ENCODE data around the gene CCDC177. TPM values are rescaled to one million over a fixed set of nuclear protein-coding genes. Genes with fewer than 3 reads are reported as not detected.
A peak's percentile ranks its signal among the peaks of the same experiment; 100 is the strongest.

The CCDC177 gene
- total and polyA plus RNA-seq, 9 of the 15 experiments (the other 6 are each of a cell fraction or from before 2014, with no cell fraction given) = not detected

DNA sequence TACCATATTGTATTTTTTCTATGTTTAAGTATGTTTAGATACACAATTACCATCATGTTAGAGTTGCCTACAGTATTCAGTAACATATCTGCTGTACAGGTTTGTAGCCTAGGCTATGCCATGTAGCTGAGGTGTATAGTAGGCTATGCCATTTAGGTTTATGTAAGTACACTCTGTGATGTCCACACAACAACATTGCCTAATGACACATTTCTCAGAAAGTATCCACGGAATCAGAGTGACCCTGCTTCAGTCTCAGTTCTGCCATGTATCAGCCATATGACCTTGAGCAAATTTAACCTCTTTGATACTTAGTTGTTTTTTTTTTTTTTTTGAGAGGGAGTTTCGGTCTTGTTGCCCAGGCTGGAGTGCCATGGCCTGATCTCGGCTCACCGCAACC lies 49.5 kb upstream of the CCDC177 start:
- no peak for ATAC-seq
- CTCF ChIA-PET (ENCODE audit: low intra/inter-chr PET ratio) = no interaction called here

DNA sequence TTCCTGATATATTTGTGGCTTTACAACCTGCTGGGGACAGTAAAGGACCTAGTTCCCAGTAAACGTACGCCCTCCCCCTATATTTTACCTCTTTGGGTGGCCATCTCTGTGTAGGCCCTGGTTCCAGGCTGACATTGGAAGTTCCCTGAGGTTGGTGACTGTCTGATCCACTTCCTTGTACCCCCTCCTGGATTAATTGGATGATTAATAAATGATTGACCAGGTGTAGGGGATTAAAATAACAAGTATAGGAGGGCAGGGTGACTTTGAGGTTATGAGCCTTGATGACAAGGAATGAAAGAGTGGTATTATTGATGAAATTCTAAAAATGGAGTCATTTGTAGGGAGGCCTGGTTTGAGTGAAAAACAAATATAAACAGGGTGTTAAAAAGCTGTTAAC lies 46.3 kb upstream of the CCDC177 start:
- 0 out of 2 replicates have a peak, but pooled peaks cover 2% of the 10 kb centered on the region for H4K20me1 ChIP-seq (replicated peaks; ENCODE audit: control insufficient read depth, insufficient read depth, low read length)
- in situ Hi-C loops (cut with MboI) = no loop called here
- TF ChIP-seq ZFP1 (CRISPR knock-in tag; IDR thresholded peaks at IDR 0.05) = no peak
- no peak for TF ChIP-seq NCOA6 (IDR thresholded peaks at IDR 0.05)
- TF ChIP-seq, protein P1, sequence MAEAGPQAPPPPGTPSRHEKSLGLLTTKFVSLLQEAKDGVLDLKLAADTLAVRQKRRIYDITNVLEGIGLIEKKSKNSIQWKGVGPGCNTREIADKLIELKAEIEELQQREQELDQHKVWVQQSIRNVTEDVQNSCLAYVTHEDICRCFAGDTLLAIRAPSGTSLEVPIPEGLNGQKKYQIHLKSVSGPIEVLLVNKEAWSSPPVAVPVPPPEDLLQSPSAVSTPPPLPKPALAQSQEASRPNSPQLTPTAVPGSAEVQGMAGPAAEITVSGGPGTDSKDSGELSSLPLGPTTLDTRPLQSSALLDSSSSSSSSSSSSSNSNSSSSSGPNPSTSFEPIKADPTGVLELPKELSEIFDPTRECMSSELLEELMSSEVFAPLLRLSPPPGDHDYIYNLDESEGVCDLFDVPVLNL (CRISPR knock-in tag; IDR thresholded peaks at IDR 0.05; ENCODE audit: low read depth) = no peak
- no peak for TF ChIP-seq TAF9B (IDR thresholded peaks at IDR 0.05; ENCODE audit: partially characterized antibody)
- TF ChIP-seq TAF7 (tag; IDR thresholded peaks at IDR 0.05) = no peak
- no peaks in the 10 kb centered on the region for H3K27me3 ChIP-seq (ENCODE audit: control insufficient read depth in 2 of 2, insufficient read depth in 2 of 2, low read length in 2 of 2)
- FAIRE-seq = no peak
- H3K9me1 ChIP-seq (ENCODE audit: control insufficient read depth, insufficient read depth, low read length) = no peaks in the 10 kb centered on the region
- peaks cover 12 to 76% of the 10 kb centered on the region in 2 experiments for H3K4me1 ChIP-seq (replicated peaks in 1 of 2; ENCODE audit: control insufficient read depth in 2 of 2, insufficient read depth in 2 of 2, low read length in 2 of 2)
- no peak for DNase-seq (ENCODE audit: extremely low read depth in 1 of 4, low spot score in 3 of 4)
- BruUV-seq (replicated peaks) = no TSS peak
- POLR2A ChIA-PET = no interaction called here
- H3K9ac ChIP-seq (ENCODE audit: insufficient read depth in 1 of 2, low read depth in 2 of 2, low read length in 2 of 2) = peak overlapping the region in 1 of 2 experiments; percentile 33; a peak in 2 of 4 replicates
- H3K79me2 ChIP-seq (ENCODE audit: control insufficient read depth, insufficient read depth, low read length) = peaks cover 99% of the 10 kb centered on the region
- H3K4me3 ChIP-seq = no peak overlapping the region
- H2AFZ ChIP-seq (ENCODE audit: low read depth, low read length) = no peak overlapping the region
- no peak overlapping the region; the same call in 2 of the 3 replicates for H3K27ac ChIP-seq (ENCODE audit: extremely low read depth, low read depth, low read length)
- H3K9me3 ChIP-seq (replicated peaks; ENCODE audit: control insufficient read depth, insufficient read depth, low read depth, low read length) = no peaks in the 10 kb centered on the region
- WGBS (ENCODE audit: insufficient coverage, low coverage, missing lambda C conversion rate) = 75% methylated on average over 2 of the region's 2 CpGs
- no peak overlapping the region for H3K4me2 ChIP-seq (ENCODE audit: insufficient read depth, low read length)
- peaks cover 21% of the 10 kb centered on the region; the same call in 2 of the 3 replicates for H3K36me3 ChIP-seq (ENCODE audit: control insufficient read depth, insufficient read depth, low read length)
- CTCF ChIA-PET (ENCODE audit: low intra/inter-chr PET ratio) = no interaction called here
- ATAC-seq = no peak
- intact Hi-C loops (cut with micrococcal nuclease) = no loop called here

More for the DNA sequence above, 49.5 kb upstream of the CCDC177 start:
- H3K9me1 ChIP-seq (ENCODE audit: control insufficient read depth, insufficient read depth, low read length) = no peaks in the 10 kb centered on the region
- in situ Hi-C loops (cut with MboI) = no loop called here
- peak overlapping the region; percentile 5; the same call in 1 of the 3 replicates for H3K27ac ChIP-seq (ENCODE audit: extremely low read depth, low read depth, low read length)
- POLR2A ChIA-PET = interaction anchor here (1.4 kb wide), 1 partner anchor 11 kb away, joined by 3 read pairs; no protein-coding TSS in a partner anchor
- no peaks in the 10 kb centered on the region for H4K20me1 ChIP-seq (replicated peaks; ENCODE audit: control insufficient read depth, insufficient read depth, low read length)
- FAIRE-seq (no peak), DNase-seq (ENCODE audit: extremely low read depth in 1 of 4, low spot score in 3 of 4) (no peak)
- no TSS peak for BruUV-seq (replicated peaks)
- H3K36me3 ChIP-seq (ENCODE audit: control insufficient read depth, insufficient read depth, low read length) = peaks cover 8% of the 10 kb centered on the region; the same call in 2 of the 3 replicates
- no peaks in the 10 kb centered on the region for H3K9me3 ChIP-seq (replicated peaks; ENCODE audit: control insufficient read depth, insufficient read depth, low read depth, low read length)
- H3K4me3 ChIP-seq = no peak overlapping the region
- H3K79me2 ChIP-seq (ENCODE audit: control insufficient read depth, insufficient read depth, low read length) = peaks cover 98% of the 10 kb centered on the region
- 86% methylated on average over 4 of the region's 4 CpGs for WGBS (ENCODE audit: insufficient coverage, low coverage, missing lambda C conversion rate)
- intact Hi-C loops (cut with micrococcal nuclease) = no loop called here
- TF ChIP-seq, protein P2, sequence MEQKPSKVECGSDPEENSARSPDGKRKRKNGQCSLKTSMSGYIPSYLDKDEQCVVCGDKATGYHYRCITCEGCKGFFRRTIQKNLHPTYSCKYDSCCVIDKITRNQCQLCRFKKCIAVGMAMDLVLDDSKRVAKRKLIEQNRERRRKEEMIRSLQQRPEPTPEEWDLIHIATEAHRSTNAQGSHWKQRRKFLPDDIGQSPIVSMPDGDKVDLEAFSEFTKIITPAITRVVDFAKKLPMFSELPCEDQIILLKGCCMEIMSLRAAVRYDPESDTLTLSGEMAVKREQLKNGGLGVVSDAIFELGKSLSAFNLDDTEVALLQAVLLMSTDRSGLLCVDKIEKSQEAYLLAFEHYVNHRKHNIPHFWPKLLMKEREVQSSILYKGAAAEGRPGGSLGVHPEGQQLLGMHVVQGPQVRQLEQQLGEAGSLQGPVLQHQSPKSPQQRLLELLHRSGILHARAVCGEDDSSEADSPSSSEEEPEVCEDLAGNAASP (IDR thresholded peaks at IDR 0.05) = no peak
- peaks cover 13 to 79% of the 10 kb centered on the region in 2 experiments for H3K4me1 ChIP-seq (replicated peaks in 1 of 2; ENCODE audit: control insufficient read depth in 2 of 2, insufficient read depth in 2 of 2, low read length in 2 of 2)
- H3K27me3 ChIP-seq (ENCODE audit: control insufficient read depth in 2 of 2, insufficient read depth in 2 of 2, low read length in 2 of 2) = no peaks in the 10 kb centered on the region
- H3K4me2 ChIP-seq (ENCODE audit: insufficient read depth, low read length) = no peak overlapping the region; the same call in 1 of the 2 replicates
- no peak overlapping the region for H2AFZ ChIP-seq (ENCODE audit: low read depth, low read length)
- H3K9ac ChIP-seq (ENCODE audit: insufficient read depth in 1 of 2, low read depth in 2 of 2, low read length in 2 of 2) = no peak overlapping the region
